Naive B cell (primary cell): Measurements from ENCODE around the gene RAP1GAP2. TPM values are rescaled to one million over a fixed set of nuclear protein-coding genes. Genes with fewer than 3 reads are reported as not detected.
"Not testable (repeated sequence)": the region's sequence is repeated elsewhere in the genome, so short reads cannot be mapped to it uniquely, and the experiment has no call there.

Source experiments
- ATAC-seq, 2 donors: fragments of 150-1000 bp; cut with Tn5 transposase; 2 replicates each; pipeline ENCODE4 v1.10.0; 2021; ENCODE audit warnings: low read depth in 2 of 2, mild to moderate bottlenecking in 2 of 2, moderate library complexity in 2 of 2
- DNase-seq: peaks from one replicate; pipeline ENCODE4 v3.0.0; 2022
- H3K27ac Mint-ChIP-seq, 6 donors: one replicate each; pipeline ENCODE4 v1.8.0; 2020 to 2022; ENCODE audit warnings: mild to moderate bottlenecking in 6 of 6, mixed read lengths in 6 of 6, moderate library complexity in 5 of 6, inconsistent platforms in 2 of 6
- H3K27me3 Mint-ChIP-seq, 3 donors: one replicate each; pipeline ENCODE4 v1.8.0; 2021 to 2022; ENCODE audit warnings: mixed read lengths in 3 of 3, mild to moderate bottlenecking in 1 of 3
- H3K36me3 Mint-ChIP-seq, 2 donors: one replicate each; pipeline ENCODE4 v1.8.0; 2020 to 2022; ENCODE audit warnings: mixed read lengths in 2 of 2, inconsistent platforms in 1 of 2, mild to moderate bottlenecking in 1 of 2
- H3K4me1 Mint-ChIP-seq, 3 donors: one replicate each; pipeline ENCODE4 v1.8.0; 2020 to 2022; ENCODE audit warnings: mixed read lengths in 3 of 3, inconsistent platforms in 1 of 3, mild to moderate bottlenecking in 1 of 3, moderate library complexity in 1 of 3
- H3K4me3 Mint-ChIP-seq, 8 donors: one replicate each; pipeline ENCODE4 v1.8.0; 2020 to 2022; ENCODE audit warnings: mild to moderate bottlenecking in 8 of 8, mixed read lengths in 8 of 8, moderate library complexity in 8 of 8, inconsistent platforms in 2 of 8
- H3K9me3 Mint-ChIP-seq, 7 donors: one replicate each; pipeline ENCODE4 v1.8.0; 2020 to 2022; ENCODE audit warnings: mixed read lengths in 7 of 7, mild to moderate bottlenecking in 5 of 7, inconsistent platforms in 2 of 7, moderate library complexity in 1 of 7
- polyA plus RNA-seq, 6 donors: library from polyadenylated mRNA; unstranded; fragments of 300-500 nt; fragmentation: Illumina TruSeq; gene quantifications; one replicate each; pipeline ENCODE4 v1.2.3, GENCODE V29; 2021; ENCODE audit warnings: low read depth in 6 of 6

Gene RAP1GAP2
- polyA plus RNA-seq, 6 donors from 2014 or later: 0.96 to 2.9 (median 1.4) TPM; not detected in 1

GRCh38 chr17:2778489-2778888, 17.7 kb upstream of the RAP1GAP2 start:
- DNase-seq: no peak
- Mint-ChIP-seq H3K4me1 (peaks cover 4 to 18% (median 11%) of the 10 kb centered on the region in 3 donors), H3K4me3 (peak overlapping the region in 1 of 8 donors; percentile 64), H3K9me3 (no peaks in the 10 kb centered on the region), H3K36me3 (no peaks in the 10 kb centered on the region), H3K27me3 (peaks cover 27 to 65% (median 49%) of the 10 kb centered on the region in 3 donors), H3K27ac (peak overlapping the region in 1 of 6 donors; percentile 37)
- ATAC-seq: no peak

GRCh38 chr17:2779545-2779944, 16.7 kb upstream of the RAP1GAP2 start:
- no peak for DNase-seq
- Mint-ChIP-seq H3K9me3 (peaks cover 0 to 2% (median 0%) of the 10 kb centered on the region in 7 donors), H3K4me1 (peaks cover 4 to 18% (median 11%) of the 10 kb centered on the region in 3 donors), H3K27ac (no peak overlapping the region), H3K36me3 (no peaks in the 10 kb centered on the region), H3K27me3 (peaks cover 21 to 56% (median 39%) of the 10 kb centered on the region in 3 donors), H3K4me3 (no peak overlapping the region)
- no peak for ATAC-seq

DNA sequence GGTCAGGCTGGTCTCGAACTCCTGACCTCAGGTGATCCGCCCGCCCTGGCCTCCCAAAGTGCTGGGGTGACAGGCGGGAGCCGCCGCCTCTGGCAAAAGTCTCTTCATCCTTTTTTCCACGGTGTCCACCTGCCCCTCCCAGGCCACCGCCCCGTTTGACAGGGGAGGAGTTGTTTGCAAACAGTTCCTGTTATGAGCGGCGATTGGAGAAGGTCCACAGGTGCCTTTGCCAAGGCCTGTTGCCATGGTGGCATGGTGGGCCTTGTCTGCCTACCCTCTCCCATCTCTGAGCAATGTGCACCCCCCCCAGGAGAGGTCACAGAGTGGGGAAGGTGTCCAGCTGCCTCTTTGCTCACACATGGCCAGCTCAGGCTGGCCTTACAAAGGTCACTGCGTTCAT, 16.0 kb upstream of the RAP1GAP2 start:
- Mint-ChIP-seq H3K27me3 (peaks cover 17 to 49% (median 32%) of the 10 kb centered on the region in 3 donors), H3K9me3 (peaks cover 0 to 2% (median 0%) of the 10 kb centered on the region in 7 donors), H3K4me1 (peaks cover 4 to 16% (median 10%) of the 10 kb centered on the region in 3 donors), H3K4me3 (no peak overlapping the region), H3K27ac (no peak overlapping the region), H3K36me3 (no peaks in the 10 kb centered on the region)
- ATAC-seq: no peak
- no peak for DNase-seq

DNA sequence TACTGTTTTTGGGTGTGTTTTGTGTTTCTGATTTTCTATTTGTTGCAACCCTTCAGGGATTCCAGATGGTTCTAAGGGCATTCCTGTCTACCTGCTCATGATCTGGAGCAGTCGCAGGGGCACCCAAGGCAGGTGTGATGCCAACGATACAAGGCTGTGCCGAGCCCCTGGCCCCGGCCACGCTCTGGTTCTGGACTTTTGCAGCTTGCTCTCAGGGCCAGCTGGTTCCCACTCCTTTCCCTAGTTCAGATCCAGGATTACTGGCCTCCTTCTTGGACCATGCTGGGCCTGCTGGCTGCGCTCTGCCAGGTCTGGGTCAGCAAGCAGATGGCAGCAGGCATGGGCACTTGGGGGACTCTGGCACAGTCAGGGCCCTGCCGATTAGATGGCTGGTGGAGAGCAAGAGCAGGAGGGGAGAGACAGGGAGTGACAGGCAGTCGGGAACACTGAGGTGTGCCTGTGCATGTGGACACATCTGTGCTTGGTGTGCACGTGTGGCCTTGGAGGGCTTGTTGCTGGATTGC, 15.2 kb upstream of the RAP1GAP2 start:
- no peaks in the 10 kb centered on the region for H3K36me3 Mint-ChIP-seq
- no peak overlapping the region for H3K27ac Mint-ChIP-seq
- H3K27me3 Mint-ChIP-seq: peaks cover 9 to 42% (median 26%) of the 10 kb centered on the region in 3 donors
- ATAC-seq (no peak), DNase-seq (no peak)
- peaks cover 0 to 2% (median 0%) of the 10 kb centered on the region in 7 donors for H3K9me3 Mint-ChIP-seq
- no peak overlapping the region for H3K4me3 Mint-ChIP-seq
- H3K4me1 Mint-ChIP-seq: peaks cover 4 to 8% (median 8%) of the 10 kb centered on the region in 3 donors

DNA sequence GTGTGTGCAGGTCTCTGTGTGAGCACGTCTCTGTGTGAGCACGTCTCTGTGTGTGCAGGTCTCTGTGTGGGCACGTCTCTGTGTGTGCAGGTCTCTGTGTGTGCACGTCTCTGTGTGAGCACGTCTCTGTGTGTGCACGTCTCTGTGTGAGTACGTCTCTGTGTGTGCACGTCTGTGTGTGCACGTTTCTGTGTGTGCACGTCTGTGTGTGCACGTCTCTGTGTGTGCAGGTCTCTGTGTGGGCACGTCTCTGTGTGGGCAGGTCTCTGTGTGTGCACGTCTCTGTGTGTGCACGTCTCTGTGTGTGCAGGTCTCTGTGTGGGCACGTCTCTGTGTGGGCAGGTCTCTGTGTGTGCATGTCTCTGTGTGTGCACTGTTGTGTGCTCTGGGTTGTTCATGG, 14.6 kb upstream of the RAP1GAP2 start:
- H3K9me3 Mint-ChIP-seq, H3K36me3 Mint-ChIP-seq, DNase-seq: not testable (repeated sequence)

GRCh38 chr17:2782055-2782454, 14.2 kb upstream of the RAP1GAP2 start:
- no peak for DNase-seq

More for the DNA sequence above, 14.6 kb upstream of the RAP1GAP2 start:
- not testable (repeated sequence) for H3K4me3 Mint-ChIP-seq, ATAC-seq
- Mint-ChIP-seq H3K27me3 (peaks cover 9 to 38% (median 26%) of the 10 kb centered on the region in 3 donors), H3K4me1 (peaks cover 4 to 11% (median 6%) of the 10 kb centered on the region in 3 donors), H3K27ac (peak overlapping the region in 1 of 6 donors; percentile 86)

GRCh38 chr17:2783310-2784030, 12.8 kb upstream of the RAP1GAP2 start:
- H3K9me3 Mint-ChIP-seq: peaks cover 0 to 2% (median 0%) of the 10 kb centered on the region in 7 donors
- H3K27ac Mint-ChIP-seq: peak overlapping the region in 2 of 6 donors; percentile 49 to 89
- no peak overlapping the region for H3K4me3 Mint-ChIP-seq
- peaks cover 0 to 15% (median 0%) of the 10 kb centered on the region in 3 donors for H3K4me1 Mint-ChIP-seq
- DNase-seq (no peak), ATAC-seq (no peak)
- H3K36me3 Mint-ChIP-seq: no peaks in the 10 kb centered on the region
- peaks cover 4 to 25% (median 16%) of the 10 kb centered on the region in 3 donors for H3K27me3 Mint-ChIP-seq

More at GRCh38 chr17:2782055-2782454, 14.2 kb upstream of the RAP1GAP2 start:
- H3K4me1 Mint-ChIP-seq: peaks cover under 1 to 13% (median 2%) of the 10 kb centered on the region in 3 donors
- H3K27ac Mint-ChIP-seq: no peak overlapping the region
- H3K4me3 Mint-ChIP-seq: no peak overlapping the region
- H3K36me3 Mint-ChIP-seq: no peaks in the 10 kb centered on the region
- H3K27me3 Mint-ChIP-seq: peaks cover 6 to 35% (median 21%) of the 10 kb centered on the region in 3 donors
- no peak for ATAC-seq
- peaks cover 0 to 2% (median 0%) of the 10 kb centered on the region in 7 donors for H3K9me3 Mint-ChIP-seq

- peaks cover 1 to 11% (median 2%) of the 10 kb centered on the region in 3 donors for H3K27me3 Mint-ChIP-seq
- no peak overlapping the region for H3K27ac Mint-ChIP-seq
- peak overlapping the region in 1 of 8 donors; percentile 61 for H3K4me3 Mint-ChIP-seq
- no peaks in the 10 kb centered on the region for H3K36me3 Mint-ChIP-seq
- H3K4me1 Mint-ChIP-seq: peaks cover 3 to 17% (median 3%) of the 10 kb centered on the region in 3 donors
- DNase-seq: no peak
- ATAC-seq: no peak
- H3K9me3 Mint-ChIP-seq: peaks cover 0 to 2% (median 0%) of the 10 kb centered on the region in 7 donors
Measured at GRCh38 chr17:2784864-2785263, 11.4 kb upstream of the RAP1GAP2 start.

GRCh38 chr17:2785376-2785775, 10.9 kb upstream of the RAP1GAP2 start:
- not testable (repeated sequence) for H3K36me3 Mint-ChIP-seq, H3K9me3 Mint-ChIP-seq, DNase-seq, H3K27ac Mint-ChIP-seq, ATAC-seq
- H3K4me1 Mint-ChIP-seq: peaks cover 4 to 22% (median 8%) of the 10 kb centered on the region in 3 donors
- H3K27me3 Mint-ChIP-seq: peaks cover 0 to 11% (median 0%) of the 10 kb centered on the region in 3 donors
- H3K4me3 Mint-ChIP-seq: peak overlapping the region in 1 of 8 donors; percentile 61

GRCh38 chr17:2786176-2786881, 9.9 kb upstream of the RAP1GAP2 start:
- H3K9me3 Mint-ChIP-seq: peaks cover 0 to 2% (median 0%) of the 10 kb centered on the region in 7 donors
- no peak overlapping the region for H3K27ac Mint-ChIP-seq
- peak; percentile 91 for DNase-seq
- no peaks in the 10 kb centered on the region for H3K36me3 Mint-ChIP-seq
- peak; percentile 97 to 98 for ATAC-seq
- H3K4me3 Mint-ChIP-seq: peak overlapping the region in 3 of 8 donors; percentile 24 to 59 (median 39)
- H3K4me1 Mint-ChIP-seq: peaks cover 9 to 32% (median 17%) of the 10 kb centered on the region in 3 donors
- H3K27me3 Mint-ChIP-seq: peaks cover 0 to 4% (median 0%) of the 10 kb centered on the region in 3 donors

DNA sequence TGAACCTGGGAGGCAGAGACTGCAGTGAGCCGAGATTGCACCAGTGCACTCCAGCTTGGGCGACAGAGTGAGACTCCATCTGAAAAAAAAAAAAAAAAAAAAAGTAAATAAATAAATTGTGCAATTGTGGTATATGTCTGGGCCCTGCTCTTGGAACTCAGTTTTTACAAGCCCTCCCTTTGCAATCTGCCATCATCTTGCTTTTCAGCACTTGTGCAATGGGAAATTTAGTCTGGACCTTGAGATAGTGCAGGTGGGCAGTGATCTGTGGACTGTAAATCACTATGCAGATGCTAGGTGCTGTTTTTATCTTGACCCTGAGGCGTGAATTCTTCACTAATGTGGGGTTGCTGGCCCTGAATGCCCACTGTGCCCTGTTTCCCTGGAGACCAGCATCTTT, 6.5 kb upstream of the RAP1GAP2 start:
- DNase-seq (no peak), ATAC-seq (no peak)
- Mint-ChIP-seq H3K36me3 (no peaks in the 10 kb centered on the region), H3K27me3 (no peaks in the 10 kb centered on the region), H3K27ac (no peak overlapping the region), H3K4me3 (peak overlapping the region in 2 of 8 donors; percentile 72 to 75), H3K4me1 (peaks cover 28 to 66% (median 51%) of the 10 kb centered on the region in 3 donors), H3K9me3 (no peaks in the 10 kb centered on the region)

DNA sequence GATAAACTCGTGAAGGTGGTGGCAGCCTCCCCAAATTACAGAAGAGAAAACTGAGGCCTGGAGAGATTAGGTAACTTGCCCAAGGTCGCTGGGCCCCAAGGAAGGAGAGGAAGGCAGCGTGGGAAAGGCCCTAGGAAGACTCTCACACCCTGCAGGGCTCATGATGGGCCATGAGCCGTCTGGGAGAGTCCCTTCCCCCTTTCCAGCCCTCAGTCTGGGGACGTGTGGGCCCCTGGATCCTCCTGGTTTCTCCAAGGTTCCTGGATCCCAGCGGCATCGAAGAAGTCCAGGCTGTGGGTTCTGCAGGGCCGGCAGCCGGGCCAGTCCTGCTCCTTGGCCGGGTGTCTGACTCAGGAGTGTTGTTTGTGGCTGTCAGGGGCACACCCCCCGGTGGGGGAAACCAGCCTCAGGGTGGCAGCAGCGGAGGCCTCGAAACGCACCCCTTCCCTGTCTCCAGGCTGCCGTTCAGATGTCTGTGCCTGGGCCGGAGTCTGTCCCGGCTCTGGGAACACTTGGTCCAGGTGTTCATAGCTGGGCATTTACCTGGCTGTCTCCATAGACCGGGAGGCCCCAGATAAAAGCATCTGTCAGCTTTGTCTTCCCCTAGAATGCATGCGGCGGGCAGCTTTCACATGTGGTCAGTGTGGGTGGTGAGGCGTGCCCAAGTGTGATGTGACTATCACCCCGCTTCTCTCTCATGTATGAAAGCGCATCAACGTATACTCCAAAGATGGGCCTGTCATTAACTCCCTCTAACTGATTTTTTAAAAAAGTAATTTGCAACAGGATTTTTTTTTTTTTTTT, 3.7 kb upstream of the RAP1GAP2 start:
- peaks cover 54 to 81% (median 80%) of the 10 kb centered on the region in 3 donors for H3K4me1 Mint-ChIP-seq
- DNase-seq: no peak
- H3K27ac Mint-ChIP-seq: peak overlapping the region; percentile 62 to 96 (median 76)
- no peaks in the 10 kb centered on the region for H3K36me3 Mint-ChIP-seq
- ATAC-seq: no peak
- no peaks in the 10 kb centered on the region for H3K9me3 Mint-ChIP-seq
- peak overlapping the region; percentile 68 to 92 (median 87) for H3K4me3 Mint-ChIP-seq
- no peaks in the 10 kb centered on the region for H3K27me3 Mint-ChIP-seq
